Mammary epithelial cell (primary cell): ENCODE data around the gene FYN.

Experiments used
- EZH2 ChIP-seq: IDR thresholded peaks from 2 replicates; pipeline ENCODE4 v1.6.1; 2012; ENCODE audit warnings: low read length, inconsistent platforms, borderline replicate concordance
- TF ChIP-seq, protein P1 (sequence below), 2 donors: IDR thresholded peaks in 1 of 2; conservative IDR thresholded peaks in 1 of 2; 2 replicates each; pipeline ENCODE4 v1.5.1; 2011 to 2012; ENCODE audit warnings: inconsistent platforms in 2 of 2, low read length in 2 of 2, mild to moderate bottlenecking in 2 of 2, control low read depth in 1 of 2, low read depth in 1 of 2; ENCODE audit not compliant: insufficient read depth in 1 of 2; ENCODE audit errors: extremely low read depth in 1 of 2

DNA sequence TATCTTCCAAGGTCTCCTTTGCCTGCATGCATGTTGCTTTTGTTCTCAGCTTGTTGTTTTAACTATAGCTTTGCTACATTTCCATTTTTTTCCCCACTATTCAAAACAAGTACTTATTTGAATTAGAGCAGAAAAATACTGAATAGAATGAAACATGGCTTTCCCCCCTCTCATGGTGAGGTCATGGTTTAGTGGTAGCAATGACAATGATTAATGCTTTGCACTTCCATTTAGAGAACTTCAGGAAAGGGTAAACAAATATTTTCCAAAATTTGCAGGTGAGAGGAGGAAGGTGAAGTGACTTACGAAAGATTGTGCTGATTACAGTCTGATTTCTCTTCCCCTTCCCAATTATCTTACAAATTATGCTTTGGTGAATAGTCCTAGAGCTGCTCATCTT lies 219.8 kb downstream of the FYN start:
- TF ChIP-seq, protein P1, sequence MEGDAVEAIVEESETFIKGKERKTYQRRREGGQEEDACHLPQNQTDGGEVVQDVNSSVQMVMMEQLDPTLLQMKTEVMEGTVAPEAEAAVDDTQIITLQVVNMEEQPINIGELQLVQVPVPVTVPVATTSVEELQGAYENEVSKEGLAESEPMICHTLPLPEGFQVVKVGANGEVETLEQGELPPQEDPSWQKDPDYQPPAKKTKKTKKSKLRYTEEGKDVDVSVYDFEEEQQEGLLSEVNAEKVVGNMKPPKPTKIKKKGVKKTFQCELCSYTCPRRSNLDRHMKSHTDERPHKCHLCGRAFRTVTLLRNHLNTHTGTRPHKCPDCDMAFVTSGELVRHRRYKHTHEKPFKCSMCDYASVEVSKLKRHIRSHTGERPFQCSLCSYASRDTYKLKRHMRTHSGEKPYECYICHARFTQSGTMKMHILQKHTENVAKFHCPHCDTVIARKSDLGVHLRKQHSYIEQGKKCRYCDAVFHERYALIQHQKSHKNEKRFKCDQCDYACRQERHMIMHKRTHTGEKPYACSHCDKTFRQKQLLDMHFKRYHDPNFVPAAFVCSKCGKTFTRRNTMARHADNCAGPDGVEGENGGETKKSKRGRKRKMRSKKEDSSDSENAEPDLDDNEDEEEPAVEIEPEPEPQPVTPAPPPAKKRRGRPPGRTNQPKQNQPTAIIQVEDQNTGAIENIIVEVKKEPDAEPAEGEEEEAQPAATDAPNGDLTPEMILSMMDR (conservative IDR thresholded peaks at IDR 0.05 in 1 of 2, IDR thresholded peaks at IDR 0.05 in 1 of 2; ENCODE audit: extremely low read depth in 1 of 2, insufficient read depth in 1 of 2, low read depth in 1 of 2, low read length in 2 of 2), result no peak
- TF ChIP-seq EZH2, result no peak
